GM11168 (cell line): ENCODE measurements around the gene ORMDL3.

ENCODE experiments used
- in situ Hi-C: fragments of 300-500 bp; cut with MboI; formaldehyde crosslinking; loops from one replicate; pipeline ENCODE4 v1.12.0; 2022; ENCODE audit warnings: low sequenced_read_pairs; ENCODE audit not compliant: unreplicated experiment

ORMDL3 gene

GRCh38 chr17:39927101-39927928 is at the start of gene ORMDL3, which contains the start of gene LRRC3C:
Gene ORMDL3 (minus strand): TSS chr17:39927601. CDS start chr17:39924203, 3,398 bp downstream.
Gene LRRC3C (plus strand): TSS chr17:39927732. CDS start chr17:39941524, 13,792 bp downstream.
- in situ Hi-C loops = no loop called here

DNA sequence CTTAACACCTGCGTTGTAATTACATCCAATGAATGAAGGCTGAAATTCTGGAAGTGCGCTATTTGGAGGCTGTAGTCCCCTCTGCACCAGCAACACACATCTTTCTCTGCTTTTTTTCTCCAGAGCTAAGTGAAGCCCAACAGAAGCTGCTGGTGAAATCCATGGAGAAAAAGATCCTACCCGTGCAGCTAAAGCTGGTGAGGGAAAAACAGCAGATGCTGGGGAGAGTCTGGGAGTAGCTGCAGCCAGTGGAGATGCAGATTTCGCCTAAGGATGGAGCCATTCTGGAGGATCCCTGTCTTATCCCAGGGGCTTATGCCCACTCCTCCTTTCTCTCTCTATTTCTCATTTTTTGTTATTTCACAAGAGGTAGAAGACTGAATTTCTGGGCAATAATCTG is 48.4 kb upstream of the ORMDL3 start:
- in situ Hi-C loops = no loop called here

- in situ Hi-C loops = no loop called here
Measured at GRCh38 chr17:39974433-39974832, 47.0 kb upstream of the ORMDL3 start.

- in situ Hi-C loops = no loop called here
Measured at GRCh38 chr17:39973496-39973895, 46.1 kb upstream of the ORMDL3 start.

GRCh38 chr17:39972271-39972670 is 44.9 kb upstream of the ORMDL3 start:
- in situ Hi-C loops = no loop called here

DNA sequence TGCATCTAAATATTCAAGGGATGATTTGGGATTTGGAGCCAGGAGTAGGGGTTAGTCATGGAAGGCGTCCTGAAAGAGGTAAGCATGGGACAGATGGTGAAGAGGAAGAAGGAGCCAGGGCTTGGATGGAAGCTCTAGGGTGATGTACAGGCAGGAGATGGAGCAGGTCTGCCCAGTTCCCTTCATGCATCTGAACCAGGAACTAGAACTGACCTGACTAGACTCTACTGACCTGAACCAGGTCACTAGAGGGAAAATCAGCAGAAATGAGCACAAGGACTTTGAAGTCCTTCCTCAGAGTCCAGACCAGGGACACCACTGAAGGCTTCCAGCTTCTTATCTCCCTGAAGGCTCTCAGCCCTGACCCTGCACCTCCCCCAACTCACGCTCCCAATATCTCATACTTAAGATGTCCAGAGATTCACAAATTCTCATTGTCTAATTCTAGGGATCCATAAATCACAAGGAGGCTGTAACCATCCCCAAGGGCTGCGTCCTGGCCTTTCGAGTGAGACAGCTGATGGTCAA is 43.7 kb upstream of the ORMDL3 start:
- in situ Hi-C loops = no loop called here

DNA sequence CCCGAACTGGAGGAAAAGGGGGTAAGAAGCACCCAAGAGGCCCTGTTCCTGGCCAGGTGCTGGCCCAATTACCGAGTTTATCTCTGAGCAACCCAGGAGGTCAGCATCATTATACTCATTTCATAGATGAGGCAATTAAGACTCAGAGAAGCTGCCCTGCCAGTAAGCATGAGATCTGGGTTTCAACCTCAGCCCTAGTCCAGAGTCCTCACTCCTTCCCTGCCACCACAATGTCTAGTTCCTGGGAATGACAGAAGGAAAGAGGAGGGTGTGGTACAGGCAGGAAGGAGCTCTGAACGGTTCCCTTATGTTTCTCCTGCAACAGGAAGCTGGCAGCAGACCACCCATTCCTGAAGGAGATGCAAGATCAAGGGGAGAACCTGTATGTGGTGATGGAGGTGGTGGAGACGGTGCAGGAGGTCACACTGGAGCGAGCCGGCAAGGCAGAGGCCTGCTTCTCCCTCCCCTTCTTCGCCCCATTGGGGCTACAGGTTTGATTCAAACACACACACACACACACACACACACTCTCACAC is 42.8 kb upstream of the ORMDL3 start:
- in situ Hi-C loops = no loop called here

- in situ Hi-C loops = no loop called here
Measured at GRCh38 chr17:39969375-39969774, 42.0 kb upstream of the ORMDL3 start.

- in situ Hi-C loops = no loop called here
Measured at GRCh38 chr17:39968761-39969160, 41.4 kb upstream of the ORMDL3 start.

GRCh38 chr17:39966771-39967170 is 39.4 kb upstream of the ORMDL3 start:
- in situ Hi-C loops = no loop called here

- in situ Hi-C loops = no loop called here
Measured at GRCh38 chr17:39965017-39965699, 37.8 kb upstream of the ORMDL3 start.

- in situ Hi-C loops = no loop called here
Measured at GRCh38 chr17:39963829-39964228, 36.4 kb upstream of the ORMDL3 start.

DNA sequence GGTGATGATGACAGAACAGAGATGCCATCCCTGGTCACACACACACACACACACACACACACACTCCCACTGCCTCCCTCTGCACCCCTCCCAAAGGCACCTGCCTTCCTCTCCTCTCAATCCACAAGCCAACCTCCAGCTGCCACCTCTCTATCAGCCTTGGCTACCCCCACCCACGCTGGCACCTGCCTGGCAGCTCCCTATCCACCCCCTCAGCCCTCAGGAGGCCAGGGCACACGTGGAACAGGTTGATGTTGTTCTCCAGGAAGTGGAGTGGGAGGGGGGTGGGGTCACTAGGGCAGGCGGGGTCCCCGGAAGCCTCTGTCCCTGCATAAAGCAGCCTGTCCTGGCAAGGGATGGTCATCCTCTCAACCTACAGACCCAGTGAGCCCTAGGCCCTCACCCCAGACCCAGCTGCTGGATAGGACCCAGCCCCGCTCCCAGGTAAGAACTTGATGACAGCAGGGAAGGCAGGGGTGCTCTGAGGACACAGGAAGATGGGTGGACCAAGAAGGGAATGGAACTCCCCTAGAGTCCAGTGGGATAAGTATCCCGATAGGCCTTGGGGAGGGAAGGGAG is 35.3 kb upstream of the ORMDL3 start, which contains the start of gene GSDMA:
TSS of gene GSDMA (plus strand) at position 363 of the 579 bp plus-strand sequence. CDS start 2,684 bp downstream, outside the sequence.
- in situ Hi-C loops = no loop called here

DNA sequence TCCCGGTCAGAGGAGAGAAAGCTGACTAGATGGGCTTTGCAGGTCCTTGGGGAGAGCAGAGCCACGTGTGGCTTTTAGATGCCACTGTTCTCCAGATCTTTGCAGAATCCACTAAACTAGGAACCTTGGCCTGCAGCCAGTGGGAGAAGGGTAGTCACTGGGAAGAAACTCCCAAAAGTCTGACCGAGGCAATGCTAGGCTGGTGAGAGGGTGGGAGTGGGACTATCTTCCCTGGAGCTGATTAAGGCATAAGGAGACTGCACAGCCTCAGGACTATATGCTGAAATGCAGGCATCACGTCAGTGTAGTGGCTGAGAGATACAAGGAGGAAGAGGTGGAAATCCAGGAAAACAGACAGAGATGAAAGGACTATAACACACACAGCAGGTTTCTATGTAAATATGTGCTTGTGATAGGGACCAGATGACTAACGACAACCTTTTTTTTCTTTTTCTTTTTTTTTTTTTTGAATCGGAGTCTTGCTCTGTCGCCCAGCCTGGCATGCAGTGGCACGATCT is 33.2 kb upstream of the ORMDL3 start:
- in situ Hi-C loops = no loop called here

GRCh38 chr17:39955726-39956225 is 28.4 kb upstream of the ORMDL3 start:
- in situ Hi-C loops = no loop called here

GRCh38 chr17:39954876-39955275 is 27.5 kb upstream of the ORMDL3 start:
- in situ Hi-C loops = no loop called here

DNA sequence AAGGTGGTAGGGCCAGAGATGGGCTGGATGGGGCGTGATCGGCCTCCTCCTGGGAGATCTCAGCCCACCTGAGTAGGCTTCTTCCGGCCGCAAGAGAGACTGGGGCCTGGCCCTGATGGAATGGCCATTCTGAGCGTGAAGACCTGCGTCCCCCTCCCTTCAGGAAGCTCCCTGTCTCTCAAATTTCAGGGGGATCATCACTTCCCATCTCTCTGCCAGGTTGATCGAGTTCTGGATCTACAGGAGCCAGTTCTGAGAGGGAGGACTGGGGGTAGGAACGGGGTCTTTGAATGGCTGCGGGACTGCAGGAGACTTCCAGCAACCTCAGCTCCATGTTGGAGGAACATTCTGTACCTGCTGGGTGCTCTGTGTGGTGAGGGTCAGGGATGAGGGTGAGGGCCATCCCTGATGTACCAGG is 26.1 kb upstream of the ORMDL3 start:
- in situ Hi-C loops = no loop called here

DNA sequence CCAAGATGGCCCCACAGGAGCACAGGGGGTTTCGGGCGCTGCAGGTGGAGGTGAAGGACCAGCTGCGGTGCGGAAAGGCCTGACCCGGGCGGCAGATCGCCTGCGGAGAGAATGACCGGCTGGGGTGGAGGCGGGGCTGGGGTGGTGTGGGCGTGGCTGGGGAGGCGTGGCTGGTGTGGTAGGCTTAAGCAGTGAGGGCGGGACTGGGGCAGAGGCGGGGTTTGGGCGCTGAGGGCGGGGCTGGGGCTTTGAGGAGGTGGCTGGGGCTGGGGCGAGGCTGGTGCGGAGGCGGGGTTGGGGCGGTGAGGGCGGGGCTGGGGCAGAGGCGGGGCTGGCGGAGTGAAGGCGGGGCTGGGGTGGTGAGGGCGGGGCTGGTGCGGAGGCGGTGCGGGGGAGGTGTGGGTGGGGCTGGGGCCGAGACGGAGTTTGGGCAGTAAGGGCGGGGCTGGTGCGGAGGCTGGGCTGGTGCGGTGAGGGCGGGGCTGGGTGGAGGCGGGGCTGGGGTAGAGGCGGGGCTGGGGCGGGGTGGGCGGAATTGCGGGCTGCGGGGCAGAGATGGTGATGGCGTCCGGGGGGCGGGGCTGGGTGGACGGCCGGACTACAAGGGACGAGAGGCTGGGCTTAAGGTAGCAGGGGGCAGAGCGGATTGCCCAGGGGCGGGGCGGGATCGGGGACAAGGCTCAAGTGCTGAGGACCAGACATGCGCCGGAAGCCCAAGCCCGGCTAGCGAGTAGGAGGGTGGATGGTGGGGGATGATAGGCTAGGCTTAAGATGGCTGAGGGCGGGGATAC is 25.5 kb upstream of the ORMDL3 start:
- in situ Hi-C loops = no loop called here

GRCh38 chr17:39951924-39952679 is 24.7 kb upstream of the ORMDL3 start:
- in situ Hi-C loops = no loop called here
